Epithelial cell of proximal tubule (primary cell): Measurements from ENCODE around the gene ASPRV1. TPM values are rescaled to one million over a fixed set of nuclear protein-coding genes. Genes with fewer than 3 reads are reported as not detected.

ENCODE experiments used
- DNase-seq: peaks from one replicate; pipeline ENCODE4 v3.0.0-alpha.2; 2011; ENCODE audit warnings: low read depth
- H3K4me3 ChIP-seq: 2 replicates; pipeline ENCODE4 v1.5.1; 2011; ENCODE audit warnings: low read depth, mild to moderate bottlenecking, low read length
- CTCF ChIP-seq: conservative IDR thresholded peaks from 2 replicates; pipeline ENCODE4 v1.5.1; 2012; ENCODE audit warnings: low read depth, mild to moderate bottlenecking, low read length
- total RNA-seq: library from RNA; depleted of rRNA; stranded (reverse); fragments of >200 nt; gene quantifications from 2 replicates; pipeline ENCODE4 v1.2.3, GENCODE V29; 2015

The ASPRV1 gene
- total RNA-seq, 1 donor from 2014 or later: 0.69 TPM

DNA sequence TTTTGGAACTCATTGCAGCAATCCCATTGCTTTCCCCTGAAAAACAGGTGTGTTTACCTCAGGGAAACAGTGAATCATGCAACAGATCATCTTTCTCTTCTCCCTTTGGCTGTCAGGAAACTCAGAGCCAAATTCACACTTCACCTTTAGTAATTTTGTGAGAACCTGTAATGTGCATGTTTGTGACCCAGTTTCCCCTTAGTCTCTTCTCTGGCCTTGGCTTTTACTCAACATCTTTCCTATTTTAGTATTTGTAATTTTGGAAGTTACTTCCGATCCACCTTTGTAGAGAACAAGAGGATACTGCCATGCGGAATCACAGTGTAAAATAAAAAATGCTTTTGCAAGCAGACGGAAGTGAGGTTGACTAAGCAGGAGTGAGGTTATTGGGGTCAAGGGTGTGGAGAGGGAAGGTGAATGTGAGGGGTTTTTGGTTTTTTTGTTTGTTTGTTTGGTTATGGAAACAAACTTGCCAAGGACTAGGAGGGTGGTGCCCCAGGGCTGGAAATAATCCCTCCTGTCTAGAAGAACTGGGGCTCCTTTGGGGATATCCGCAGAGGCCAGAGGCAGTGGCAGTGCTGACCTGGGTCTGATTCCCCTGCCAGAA, 14.0 kb downstream of the ASPRV1 start:
- no peak for TF ChIP-seq CTCF
- DNase-seq: no peak
- no peak overlapping the region for H3K4me3 ChIP-seq

DNA sequence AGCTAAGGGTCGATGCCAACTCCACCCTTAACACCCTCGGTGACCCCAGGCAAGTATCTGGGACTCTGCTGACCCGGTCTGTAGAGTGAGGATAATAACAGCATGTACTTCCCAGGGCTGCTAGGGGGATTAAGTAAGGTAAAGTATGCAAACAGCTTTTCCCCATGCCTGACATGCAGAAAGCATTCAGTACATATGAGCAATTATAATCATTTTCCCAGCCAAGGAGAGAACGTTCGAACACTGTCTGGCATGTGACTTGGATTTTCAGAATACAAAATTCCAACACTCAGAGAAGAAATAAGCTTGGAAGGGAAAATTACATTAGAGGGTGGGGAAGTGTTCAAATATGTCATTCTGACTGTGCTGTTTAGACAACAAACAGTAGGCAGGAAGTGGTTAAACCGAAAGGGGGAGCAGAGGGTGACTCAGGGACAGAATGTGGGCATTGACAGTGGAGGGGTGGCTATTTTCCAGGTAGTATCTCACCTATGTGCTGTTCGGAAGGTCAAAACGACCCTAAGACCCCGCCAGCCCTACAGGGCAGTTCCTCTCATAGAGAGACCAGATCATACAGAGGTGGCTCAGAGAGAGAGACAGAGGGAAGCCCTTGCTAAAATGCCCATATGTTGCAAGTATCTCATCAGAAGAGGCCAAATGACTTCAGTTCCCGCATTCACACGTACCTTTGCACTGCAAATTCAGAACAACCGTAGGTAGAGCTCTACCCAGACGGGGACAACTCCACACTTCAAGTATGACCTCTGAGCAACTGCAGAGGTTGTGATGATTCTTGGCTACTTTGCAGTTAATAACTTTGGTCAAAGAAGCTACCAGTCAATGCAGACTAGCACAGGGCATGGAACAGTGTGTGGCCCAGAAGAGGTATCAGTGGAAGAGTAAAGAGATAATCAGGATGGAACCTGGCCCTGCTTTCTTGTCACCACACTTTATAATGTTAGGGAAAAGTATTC, 14.8 kb downstream of the ASPRV1 start:
- no peak for TF ChIP-seq CTCF
- no peak for DNase-seq
- H3K4me3 ChIP-seq: no peak overlapping the region

GRCh38 chr2:69945941-69946340, 15.5 kb downstream of the ASPRV1 start:
- no peak for DNase-seq
- H3K4me3 ChIP-seq: no peak overlapping the region
- no peak for TF ChIP-seq CTCF

DNA sequence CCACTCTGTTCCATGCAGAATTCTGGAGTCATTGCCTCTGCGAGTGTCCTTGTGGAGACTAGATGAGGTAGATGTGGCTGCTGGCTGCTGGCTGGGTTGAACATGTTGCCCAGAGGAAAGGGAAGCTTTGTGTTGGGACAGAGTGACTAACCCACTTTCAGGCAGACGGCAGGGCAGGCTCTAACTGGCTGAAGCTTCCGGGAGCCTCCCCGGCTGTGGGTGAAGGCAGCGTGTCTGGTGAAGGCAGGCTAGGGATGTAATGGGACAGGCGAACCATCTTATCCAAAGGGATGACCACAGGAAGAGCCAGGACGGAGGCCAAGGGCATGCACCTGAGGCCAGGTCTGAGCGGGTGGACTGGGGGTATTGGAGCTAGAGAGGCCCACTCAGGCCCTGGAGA, 16.0 kb downstream of the ASPRV1 start:
- TF ChIP-seq CTCF: no peak
- DNase-seq: no peak
- H3K4me3 ChIP-seq: no peak overlapping the region

- no peak for TF ChIP-seq CTCF
- DNase-seq: no peak
- no peak overlapping the region for H3K4me3 ChIP-seq
Observed at GRCh38 chr2:69944756-69945155, 16.7 kb downstream of the ASPRV1 start.

DNA sequence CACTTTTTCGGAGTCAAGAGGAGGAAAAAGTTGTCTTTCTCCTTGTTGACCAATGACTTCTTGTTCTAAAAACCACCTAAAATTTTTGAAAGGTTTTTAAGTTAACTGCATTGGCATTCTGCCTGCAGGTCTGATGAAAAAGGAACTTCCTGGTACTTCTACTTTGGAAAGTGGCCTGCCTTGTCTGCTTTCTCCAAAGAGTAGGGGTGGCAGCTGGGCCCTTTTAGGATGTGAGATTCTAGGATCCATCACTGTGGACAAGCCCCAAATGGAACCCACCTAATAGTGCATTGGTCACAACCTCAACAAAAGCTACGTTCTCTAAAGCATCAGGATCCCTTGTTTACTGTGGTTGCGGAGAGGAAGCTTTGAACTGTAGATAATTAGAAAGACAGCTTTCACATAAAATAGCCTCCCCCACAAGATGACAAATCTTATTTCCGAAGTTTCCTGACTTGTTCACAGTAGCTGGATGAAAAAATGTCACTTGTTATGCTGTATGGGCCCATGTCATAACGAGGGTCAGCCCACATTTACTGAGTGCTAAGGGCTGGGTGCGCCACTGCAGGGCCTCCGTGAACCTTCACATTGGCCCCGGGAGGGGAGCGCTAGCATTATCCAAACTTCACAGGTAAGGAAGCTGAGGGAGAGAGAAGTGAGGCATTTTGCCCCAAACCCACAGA, 17.4 kb downstream of the ASPRV1 start:
- H3K4me3 ChIP-seq: no peak overlapping the region
- TF ChIP-seq CTCF: no peak
- DNase-seq: no peak
